Measurements from ENCODE around the gene EPHA10. TPM values are rescaled to one million over a fixed set of nuclear protein-coding genes. Genes with fewer than 3 reads are reported as not detected.

EPHA10 gene
- total RNA-seq, 4 donors from 2014 or later: 0.19 to 0.49 (median 0.31) TPM; not detected in 1

- peak overlapping the region; percentile 81 to 94 (median 90) for H3K4me3 ChIP-seq
- peak overlapping the region; percentile 97 to 99 (median 98) for H3K27ac ChIP-seq
- H3K27me3 ChIP-seq: no peaks in the 10 kb centered on the region
- intact Hi-C loops (cut with DNase I): loop anchor here (5.0 to 10.0 kb wide), 2 partner anchors 49 to 114 kb away; partner anchors contain the start of genes CDCA8 and MTF1
- TF ChIP-seq POLR2A (IDR thresholded peaks at IDR 0.05): no peak
- TF ChIP-seq, protein P1, sequence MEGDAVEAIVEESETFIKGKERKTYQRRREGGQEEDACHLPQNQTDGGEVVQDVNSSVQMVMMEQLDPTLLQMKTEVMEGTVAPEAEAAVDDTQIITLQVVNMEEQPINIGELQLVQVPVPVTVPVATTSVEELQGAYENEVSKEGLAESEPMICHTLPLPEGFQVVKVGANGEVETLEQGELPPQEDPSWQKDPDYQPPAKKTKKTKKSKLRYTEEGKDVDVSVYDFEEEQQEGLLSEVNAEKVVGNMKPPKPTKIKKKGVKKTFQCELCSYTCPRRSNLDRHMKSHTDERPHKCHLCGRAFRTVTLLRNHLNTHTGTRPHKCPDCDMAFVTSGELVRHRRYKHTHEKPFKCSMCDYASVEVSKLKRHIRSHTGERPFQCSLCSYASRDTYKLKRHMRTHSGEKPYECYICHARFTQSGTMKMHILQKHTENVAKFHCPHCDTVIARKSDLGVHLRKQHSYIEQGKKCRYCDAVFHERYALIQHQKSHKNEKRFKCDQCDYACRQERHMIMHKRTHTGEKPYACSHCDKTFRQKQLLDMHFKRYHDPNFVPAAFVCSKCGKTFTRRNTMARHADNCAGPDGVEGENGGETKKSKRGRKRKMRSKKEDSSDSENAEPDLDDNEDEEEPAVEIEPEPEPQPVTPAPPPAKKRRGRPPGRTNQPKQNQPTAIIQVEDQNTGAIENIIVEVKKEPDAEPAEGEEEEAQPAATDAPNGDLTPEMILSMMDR (IDR thresholded peaks at IDR 0.05): no peak
- H3K36me3 ChIP-seq: peaks cover 26 to 61% (median 27%) of the 10 kb centered on the region in 3 donors
- 0 to 9% methylated on average over 17 to 29 of the region's 54 CpGs for WGBS, 2 donors
- no peak for DNase-seq
- peaks cover 6 to 58% (median 20%) of the 10 kb centered on the region in 3 donors for H3K4me1 ChIP-seq
- H3K9me3 ChIP-seq: no peaks in the 10 kb centered on the region
Measured at GRCh38 chr1:37808369-37809319, 43.7 kb upstream of the EPHA10 start.

DNA sequence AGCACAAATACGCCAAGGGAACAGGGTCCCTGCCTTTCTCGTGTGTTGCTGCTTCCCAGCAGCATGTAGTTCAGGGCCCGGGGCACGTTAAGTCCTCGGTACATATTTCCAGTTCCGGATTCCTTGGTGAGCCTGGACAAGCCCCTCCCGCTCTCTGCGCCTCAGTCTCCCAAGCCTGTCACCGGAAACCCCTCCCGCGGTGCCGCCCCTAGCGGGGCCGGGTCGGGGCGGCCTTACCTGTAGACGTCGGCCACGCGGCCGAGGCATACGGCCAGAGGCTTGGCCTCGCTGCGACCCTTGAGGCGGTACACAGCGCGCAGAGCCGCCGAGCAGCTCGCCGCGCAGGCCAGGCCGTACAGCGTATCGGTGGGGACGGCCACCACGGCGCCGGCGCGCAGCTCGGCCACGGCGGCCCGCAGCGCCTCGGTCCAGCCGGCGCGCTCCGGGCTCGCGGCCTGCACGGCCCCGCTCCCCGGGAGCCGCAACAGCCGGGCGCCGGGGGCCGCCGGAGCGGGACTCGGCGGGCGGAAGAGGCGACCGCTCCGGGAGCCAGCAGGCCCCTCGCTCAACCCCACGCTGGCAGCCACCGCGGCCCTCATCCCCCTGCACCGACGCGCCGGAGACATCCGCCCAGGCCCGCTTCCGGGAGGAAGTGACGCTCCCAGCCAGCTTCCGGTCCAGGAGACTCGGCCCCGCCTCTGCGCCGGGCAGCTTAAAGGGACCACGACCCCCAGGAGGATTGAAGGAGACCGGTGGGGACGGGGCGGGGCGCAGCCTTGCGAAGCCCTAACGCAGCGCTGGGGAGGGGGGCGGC is 42.8 kb upstream of the EPHA10 start, which contains the start of the genes C1orf122 and YRDC:
TSS of gene C1orf122 (plus strand) at position 236 of the 814 bp plus-strand sequence. CDS start 615 bp downstream, outside the sequence.
TSS of gene YRDC (minus strand) at position 654 of the 814 bp plus-strand sequence. CDS start at position 626, 28 bp downstream.
- Histone ChIP-seq H3K27ac (peak within 1 kb of the TSS; percentile 97 to 99 (median 98)), H3K36me3 (peaks cover 28 to 61% (median 33%) of the 10 kb centered on the region in 3 donors), H3K4me1 (peaks cover 6 to 58% (median 20%) of the 10 kb centered on the region in 3 donors), H3K9me3 (no peaks in the 10 kb centered on the region), H3K27me3 (no peaks in the 10 kb centered on the region), H3K4me3 (peak within 1 kb of the TSS; percentile 81 to 94 (median 90))
- peak; percentile 50 for DNase-seq
- WGBS, 2 donors: 0 to 1% methylated on average over 5 to 14 of the region's 95 CpGs
- intact Hi-C loops (cut with DNase I): loop anchor here (5.0 to 10.0 kb wide), 2 partner anchors 50 to 113 kb away; partner anchors contain the start of genes CDCA8 and MTF1
- peak in 2 of 4 donors; percentile 77 to 86 for TF ChIP-seq POLR2A (IDR thresholded peaks at IDR 0.05)
- TF ChIP-seq, protein P1 (IDR thresholded peaks at IDR 0.05): peak in 2 of 6 experiments; percentile 5 to 6

GRCh38 chr1:37807220-37807554 is 42.3 kb upstream of the EPHA10 start:
- no peaks in the 10 kb centered on the region for H3K9me3 ChIP-seq
- H3K4me3 ChIP-seq: peak overlapping the region; percentile 81 to 94 (median 90)
- DNase-seq: no peak
- no peaks in the 10 kb centered on the region for H3K27me3 ChIP-seq
- peak overlapping the region; percentile 97 to 99 (median 98) for H3K27ac ChIP-seq
- intact Hi-C loops (cut with DNase I): loop anchor here (5.0 to 10.0 kb wide), 2 partner anchors 50 to 112 kb away; partner anchors contain the start of genes CDCA8 and MTF1
- peaks cover 28 to 61% (median 38%) of the 10 kb centered on the region in 3 donors for H3K36me3 ChIP-seq
- peaks cover 6 to 58% (median 20%) of the 10 kb centered on the region in 3 donors for H3K4me1 ChIP-seq
- TF ChIP-seq, protein P1 (IDR thresholded peaks at IDR 0.05): no peak
- TF ChIP-seq POLR2A (IDR thresholded peaks at IDR 0.05): no peak
- 4 to 10% methylated on average over 9 of the region's 9 CpGs for WGBS, 2 donors

DNA sequence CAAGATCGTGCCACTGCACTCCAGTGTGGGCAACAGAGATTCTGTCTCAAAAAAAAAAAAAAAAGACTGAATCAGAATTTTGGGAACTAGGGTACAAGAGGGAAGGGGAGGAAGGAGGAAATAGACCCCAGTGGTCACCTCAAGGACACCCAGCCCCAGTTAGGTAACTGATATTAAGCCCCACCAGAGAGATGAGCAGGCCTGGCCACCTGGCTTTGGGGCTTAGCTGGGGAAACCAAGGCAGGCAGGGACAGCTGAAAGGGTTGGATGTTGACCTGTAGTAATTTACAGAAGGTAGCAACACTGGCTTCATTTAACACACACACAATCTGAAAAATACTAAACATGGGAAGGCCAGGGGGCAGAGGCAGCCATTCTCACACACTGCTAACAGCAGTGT is 37.5 kb upstream of the EPHA10 start:
- Histone ChIP-seq H3K9me3 (no peaks in the 10 kb centered on the region), H3K36me3 (peaks cover 28 to 78% (median 43%) of the 10 kb centered on the region in 3 donors), H3K27ac (no peak overlapping the region), H3K27me3 (no peaks in the 10 kb centered on the region), H3K4me1 (peaks cover 6 to 22% (median 9%) of the 10 kb centered on the region in 3 donors), H3K4me3 (no peak overlapping the region)
- 92 to 95% methylated on average over 1 of the region's 1 CpG for WGBS, 2 donors
- DNase-seq: no peak
- intact Hi-C loops (cut with DNase I): loop anchor here (10.0 kb wide), 1 partner anchor 108 kb away; the partner anchor contains the start of gene CDCA8
- no peak for TF ChIP-seq POLR2A (IDR thresholded peaks at IDR 0.05)
- TF ChIP-seq, protein P1 (IDR thresholded peaks at IDR 0.05): no peak

Data from esophagus squamous epithelium (tissue), 5 donors.